ENCODE data around the gene YES1.

GRCh38 chr18:715626-716025 is 96.4 kb downstream of the YES1 start:
- TF ChIP-seq EZH2 (IDR thresholded peaks at IDR 0.05; ENCODE audit: borderline replicate concordance, low read length), result no peak
- TF ChIP-seq, protein P1, sequence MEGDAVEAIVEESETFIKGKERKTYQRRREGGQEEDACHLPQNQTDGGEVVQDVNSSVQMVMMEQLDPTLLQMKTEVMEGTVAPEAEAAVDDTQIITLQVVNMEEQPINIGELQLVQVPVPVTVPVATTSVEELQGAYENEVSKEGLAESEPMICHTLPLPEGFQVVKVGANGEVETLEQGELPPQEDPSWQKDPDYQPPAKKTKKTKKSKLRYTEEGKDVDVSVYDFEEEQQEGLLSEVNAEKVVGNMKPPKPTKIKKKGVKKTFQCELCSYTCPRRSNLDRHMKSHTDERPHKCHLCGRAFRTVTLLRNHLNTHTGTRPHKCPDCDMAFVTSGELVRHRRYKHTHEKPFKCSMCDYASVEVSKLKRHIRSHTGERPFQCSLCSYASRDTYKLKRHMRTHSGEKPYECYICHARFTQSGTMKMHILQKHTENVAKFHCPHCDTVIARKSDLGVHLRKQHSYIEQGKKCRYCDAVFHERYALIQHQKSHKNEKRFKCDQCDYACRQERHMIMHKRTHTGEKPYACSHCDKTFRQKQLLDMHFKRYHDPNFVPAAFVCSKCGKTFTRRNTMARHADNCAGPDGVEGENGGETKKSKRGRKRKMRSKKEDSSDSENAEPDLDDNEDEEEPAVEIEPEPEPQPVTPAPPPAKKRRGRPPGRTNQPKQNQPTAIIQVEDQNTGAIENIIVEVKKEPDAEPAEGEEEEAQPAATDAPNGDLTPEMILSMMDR (IDR thresholded peaks at IDR 0.05; ENCODE audit: low read length), result no peak
